Right forelimb (tissue), 1 donor: ENCODE data around the gene SHISAL2B.
"Not testable (repeated sequence)": the region's sequence is repeated elsewhere in the genome, so short reads cannot be mapped to it uniquely, and the experiment has no call there.

Experiments used
- DNase-seq: peaks from one replicate; pipeline ENCODE4 v3.0.0-alpha.2; 2018

Gene SHISAL2B

GRCh38 chr5:64706074-64706473, 15.8 kb downstream of the SHISAL2B start:
- not testable (repeated sequence) for DNase-seq

- DNase-seq = no peak
These were observed 16.9 kb downstream of the SHISAL2B start for GRCh38 chr5:64707191-64707590.

GRCh38 chr5:64714495-64714894, 24.2 kb downstream of the SHISAL2B start:
- not testable (repeated sequence) for DNase-seq

- DNase-seq = no peak
These were observed 32.3 kb downstream of the SHISAL2B start for GRCh38 chr5:64722588-64722987.

GRCh38 chr5:64727150-64727549, 36.8 kb downstream of the SHISAL2B start:
- no peak for DNase-seq

- DNase-seq = no peak
These were observed 52.1 kb downstream of the SHISAL2B start for GRCh38 chr5:64742411-64742810.

- DNase-seq = no peak
These were observed 52.5 kb downstream of the SHISAL2B start for GRCh38 chr5:64742821-64743220.

- DNase-seq = no peak
These were observed 54.6 kb downstream of the SHISAL2B start for GRCh38 chr5:64744914-64745313.

GRCh38 chr5:64746446-64746845, 56.1 kb downstream of the SHISAL2B start:
- DNase-seq = no peak

GRCh38 chr5:64749385-64749784, 59.1 kb downstream of the SHISAL2B start:
- DNase-seq = no peak

GRCh38 chr5:64754066-64754465, 63.8 kb downstream of the SHISAL2B start:
- DNase-seq = no peak

GRCh38 chr5:64758901-64759300, 68.6 kb downstream of the SHISAL2B start:
- DNase-seq = no peak

- DNase-seq = no peak
These were observed 69.8 kb downstream of the SHISAL2B start for GRCh38 chr5:64759960-64760660.

GRCh38 chr5:64763948-64764503, 73.7 kb downstream of the SHISAL2B start:
- DNase-seq = no peak

GRCh38 chr5:64765804-64766504, 75.7 kb downstream of the SHISAL2B start:
- DNase-seq = no peak

- DNase-seq = no peak
These were observed 76.6 kb downstream of the SHISAL2B start for GRCh38 chr5:64766941-64767340.
